K562 (cell line): Measurements from ENCODE around the gene CMIP. TPM values are rescaled to one million over a fixed set of nuclear protein-coding genes. Genes with fewer than 3 reads are reported as not detected.

Source experiments
- BCOR ChIP-seq: fragments of 450-650 bp; IDR thresholded peaks from 2 replicates; pipeline ENCODE4 v1.6.1; 2016
- CEBPG ChIP-seq, 3 experiments: fragments of 200-800 bp in 1 of 3; sonication (Bioruptor generic) in 1 of 3; sonication (generic) in 1 of 3; formaldehyde crosslinking in 1 of 3; IDR thresholded peaks in 2 of 3; conservative IDR thresholded peaks in 1 of 3; 2 replicates each; pipeline versions ENCODE4 v1.6.1 to v1.8.0; 2016 to 2022; ENCODE audit warnings: missing compliant biosample characterization in 2 of 3, missing genetic modification characterization in 2 of 3, mild to moderate bottlenecking in 1 of 3, missing genetic modification reagents in 1 of 3
- CXXC5 ChIP-seq: fragments of 250-450 bp; sonication (Bioruptor Pico); IDR thresholded peaks from 2 replicates; pipeline ENCODE4 v1.8.0; 2022; ENCODE audit warnings: inconsistent platforms, mild to moderate bottlenecking, moderate library complexity
- DDX20 ChIP-seq: fragments of 450-650 bp; IDR thresholded peaks from 2 replicates; pipeline ENCODE4 v1.6.1; 2016; ENCODE audit warnings: missing genetic modification characterization, low read depth, mild to moderate bottlenecking, missing compliant biosample characterization, moderate library complexity
- ETV1 ChIP-seq: fragments of 450-650 bp; conservative IDR thresholded peaks from 2 replicates; pipeline ENCODE4 v1.6.1; 2016; ENCODE audit warnings: missing genetic modification characterization, control low read depth, low read depth, missing compliant biosample characterization
- FIP1L1 ChIP-seq: fragments of 200-400 bp; formaldehyde crosslinking; IDR thresholded peaks from 2 replicates; pipeline ENCODE4 v1.6.1; 2018; ENCODE audit warnings: mild to moderate bottlenecking, low read depth, low read length; ENCODE audit not compliant: poor library complexity, severe bottlenecking
- HDAC2 ChIP-seq: fragments of 450-650 bp; IDR thresholded peaks from 2 replicates; pipeline ENCODE4 v1.6.1; 2016; ENCODE audit warnings: mild to moderate bottlenecking
- MEIS2 ChIP-seq: fragments of 450-650 bp; IDR thresholded peaks from 2 replicates; pipeline ENCODE4 v1.6.1; 2014; ENCODE audit warnings: mild to moderate bottlenecking; ENCODE audit not compliant: partially characterized antibody
- NFIX ChIP-seq: fragments of 250-450 bp; sonication (Bioruptor Pico); IDR thresholded peaks from 2 replicates; pipeline ENCODE4 v1.4.0; 2020; ENCODE audit warnings: low read depth, mild to moderate bottlenecking, moderate library complexity
- NFRKB ChIP-seq: fragments of 450-650 bp; IDR thresholded peaks from 2 replicates; pipeline ENCODE4 v1.6.1; 2016; ENCODE audit warnings: low read depth
- NRF1 ChIP-seq, 2 experiments: fragments of 450-650 bp; IDR thresholded peaks in 1 of 2; conservative IDR thresholded peaks in 1 of 2; 2 replicates each; pipeline ENCODE4 v1.6.1; 2014; ENCODE audit warnings: mild to moderate bottlenecking in 2 of 2
- PHTF2 ChIP-seq: fragments of 250-450 bp; sonication (Bioruptor Pico); IDR thresholded peaks from 2 replicates; pipeline ENCODE4 v1.5.0; 2021; ENCODE audit warnings: mild to moderate bottlenecking
- PTBP1 ChIP-seq: fragments of 200-400 bp; formaldehyde crosslinking; IDR thresholded peaks from 2 replicates; pipeline ENCODE4 v1.6.1; 2017; ENCODE audit warnings: low read depth, low read length
- PTRF ChIP-seq: fragments of 450-650 bp; IDR thresholded peaks from 2 replicates; pipeline ENCODE4 v1.6.1; 2016; ENCODE audit warnings: mild to moderate bottlenecking, missing genetic modification characterization, missing compliant biosample characterization
- RBM25 ChIP-seq: fragments of 200-400 bp; formaldehyde crosslinking; IDR thresholded peaks from 2 replicates; pipeline ENCODE4 v1.6.1; 2018; ENCODE audit warnings: low read length, low read depth, moderate library complexity; ENCODE audit not compliant: severe bottlenecking
- SMARCA5 ChIP-seq: fragments of 450-650 bp; IDR thresholded peaks from 2 replicates; pipeline ENCODE4 v1.6.1; 2016
- TCF3 ChIP-seq: sonication (generic); formaldehyde crosslinking; IDR thresholded peaks from 2 replicates; pipeline ENCODE4 v1.4.0; 2020; ENCODE audit warnings: mild to moderate bottlenecking, missing genetic modification reagents
- ZBTB17 ChIP-seq: fragments of 450-650 bp; formaldehyde crosslinking; IDR thresholded peaks from 2 replicates; pipeline ENCODE4 v1.4.0; 2020; ENCODE audit warnings: mild to moderate bottlenecking
- ZBTB8A ChIP-seq: fragments of 450-650 bp; IDR thresholded peaks from 2 replicates; pipeline ENCODE4 v1.6.1; 2018; ENCODE audit warnings: mild to moderate bottlenecking, moderate library complexity; ENCODE audit not compliant: partially characterized antibody
- ZNF134 ChIP-seq: fragments of 250-450 bp; sonication (Bioruptor Pico); conservative IDR thresholded peaks from 2 replicates; pipeline ENCODE4 v1.4.0; 2020
- ZNF583 ChIP-seq: fragments of 250-450 bp; sonication (Bioruptor Pico); IDR thresholded peaks from 2 replicates; pipeline ENCODE4 v1.4.0; 2020
- ZNF780A ChIP-seq: fragments of 250-450 bp; sonication (Bioruptor Pico); IDR thresholded peaks from 2 replicates; pipeline ENCODE4 v1.5.0; 2021; ENCODE audit warnings: mild to moderate bottlenecking
- polyA plus RNA-seq, 8 experiments: library from polyadenylated mRNA; depleted of rRNA in 4 of 8; stranded (reverse) in 5 of 8; unstranded in 3 of 8; fragments of >200 nt; fragmentation: Nextera tagmentation in 2 of 8; fragmentation: Illumina TruSeq in 1 of 8; extraction: Ambion mirVana in 2 of 8; extraction: Trizol in 1 of 8; gene quantifications; 2 replicates each; pipeline versions ENCODE4 v1.2.1 to v1.2.3, GENCODE V29; 2011 to 2014; ENCODE audit warnings: inconsistent platforms in 1 of 8, missing spikeins in 1 of 8
- total RNA-seq, 7 experiments: library from RNA; depleted of rRNA in 6 of 7; stranded (reverse); fragments of >200 nt in 6 of 7; fragmentation: Illumina TruSeq in 2 of 7; extraction: Trizol in 2 of 7; gene quantifications; 2 replicates each; pipeline versions ENCODE4 v1.2.1 to v1.2.3, GENCODE V29; 2011 to 2021; ENCODE audit warnings: low replicate concordance in 1 of 7
- TF ChIP-seq, protein P1 (sequence below): fragments of 450-650 bp; formaldehyde crosslinking; IDR thresholded peaks from 2 replicates; pipeline ENCODE4 v1.4.0; 2020; ENCODE audit warnings: mild to moderate bottlenecking
- TF ChIP-seq, protein P2 (sequence below): IDR thresholded peaks from 2 replicates; pipeline ENCODE4 v1.6.1; 2016; ENCODE audit warnings: missing genetic modification characterization, missing compliant biosample characterization
- TF ChIP-seq, protein P3 (sequence below): sonication (generic); formaldehyde crosslinking; IDR thresholded peaks from 2 replicates; pipeline ENCODE4 v1.9.0; 2022; ENCODE audit warnings: mild to moderate bottlenecking, missing genetic modification reagents
- TF ChIP-seq, protein P4 (sequence below): fragments of 450-650 bp; formaldehyde crosslinking; IDR thresholded peaks from 2 replicates; pipeline ENCODE4 v1.4.0; 2020; ENCODE audit warnings: mild to moderate bottlenecking, moderate library complexity

Gene CMIP
- total and polyA plus RNA-seq, 9 of the 15 experiments (the other 6 are each of a cell fraction or from before 2014, with no cell fraction given): 0.94 to 82.5 (median 10.3) TPM

DNA sequence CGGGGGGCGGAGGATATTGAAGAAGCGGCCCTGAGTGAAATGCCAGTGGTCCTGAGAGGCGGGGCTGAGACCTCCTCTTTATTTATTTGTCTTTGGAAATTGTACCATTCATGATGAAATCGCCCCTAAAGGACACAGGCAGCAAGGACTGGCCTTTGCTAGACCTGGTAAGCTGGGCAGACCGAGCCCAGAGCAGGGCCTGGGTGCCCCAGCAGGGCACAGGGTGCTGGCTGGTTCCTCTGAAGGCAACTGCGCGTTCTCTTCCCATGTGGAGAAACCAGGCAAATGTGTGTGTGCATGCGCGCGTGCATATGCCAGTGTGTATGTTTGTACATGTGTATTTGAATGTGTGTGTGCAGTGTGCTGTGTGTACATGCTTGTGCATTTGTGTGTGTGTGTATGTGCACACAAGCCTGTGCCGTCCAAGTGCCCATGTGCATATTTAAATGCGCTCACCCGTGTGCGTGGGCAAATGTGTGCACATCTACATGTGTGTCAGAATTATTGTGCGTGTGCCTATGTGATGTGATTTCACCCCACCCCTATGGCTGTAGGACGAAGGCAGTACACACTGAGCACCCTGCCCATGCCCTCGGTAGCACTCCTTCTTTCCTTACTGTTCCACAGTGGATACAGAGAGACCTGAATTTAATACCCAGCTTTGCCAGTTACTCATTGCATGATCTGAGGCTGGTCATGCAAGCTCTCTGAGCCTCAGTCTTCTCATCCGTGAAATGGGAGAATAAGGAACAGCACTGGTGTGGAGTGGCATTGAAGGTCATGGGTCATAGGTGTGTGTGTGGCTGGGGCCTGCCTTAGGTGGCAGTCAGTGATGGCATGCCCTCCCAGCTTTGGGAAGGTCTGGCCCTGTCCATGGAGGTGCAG lies 105.2 kb downstream of the CMIP start (continued):
- TF ChIP-seq, protein P1, sequence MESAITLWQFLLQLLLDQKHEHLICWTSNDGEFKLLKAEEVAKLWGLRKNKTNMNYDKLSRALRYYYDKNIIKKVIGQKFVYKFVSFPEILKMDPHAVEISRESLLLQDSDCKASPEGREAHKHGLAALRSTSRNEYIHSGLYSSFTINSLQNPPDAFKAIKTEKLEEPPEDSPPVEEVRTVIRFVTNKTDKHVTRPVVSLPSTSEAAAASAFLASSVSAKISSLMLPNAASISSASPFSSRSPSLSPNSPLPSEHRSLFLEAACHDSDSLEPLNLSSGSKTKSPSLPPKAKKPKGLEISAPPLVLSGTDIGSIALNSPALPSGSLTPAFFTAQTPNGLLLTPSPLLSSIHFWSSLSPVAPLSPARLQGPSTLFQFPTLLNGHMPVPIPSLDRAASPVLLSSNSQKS (CRISPR knock-in tag): no peak
- no peak for TF ChIP-seq NFIX
- peak; percentile 32; the same call in 1 of the 2 replicates for TF ChIP-seq CEBPG (CRISPR knock-in tag; IDR thresholded peaks at IDR 0.05)
- TF ChIP-seq CEBPG (tag; conservative IDR thresholded peaks at IDR 0.05 in 1 of 2, IDR thresholded peaks at IDR 0.05 in 1 of 2): no peak
- 0 out of 2 replicates have a peak, but pooled peaks have one; percentile 36 for TF ChIP-seq HDAC2
- no peak for TF ChIP-seq PHTF2 (CRISPR knock-in tag)
- peak; percentile 89; the same call in 1 of the 2 replicates for TF ChIP-seq SMARCA5
- peak; percentile 94 for TF ChIP-seq BCOR
- TF ChIP-seq ZNF134: no peak
- no peak for TF ChIP-seq NRF1 (conservative IDR thresholded peaks at IDR 0.05 in 1 of 2, IDR thresholded peaks at IDR 0.05 in 1 of 2)
- no peak for TF ChIP-seq TCF3 (CRISPR knock-in tag)
- TF ChIP-seq, protein P2, sequence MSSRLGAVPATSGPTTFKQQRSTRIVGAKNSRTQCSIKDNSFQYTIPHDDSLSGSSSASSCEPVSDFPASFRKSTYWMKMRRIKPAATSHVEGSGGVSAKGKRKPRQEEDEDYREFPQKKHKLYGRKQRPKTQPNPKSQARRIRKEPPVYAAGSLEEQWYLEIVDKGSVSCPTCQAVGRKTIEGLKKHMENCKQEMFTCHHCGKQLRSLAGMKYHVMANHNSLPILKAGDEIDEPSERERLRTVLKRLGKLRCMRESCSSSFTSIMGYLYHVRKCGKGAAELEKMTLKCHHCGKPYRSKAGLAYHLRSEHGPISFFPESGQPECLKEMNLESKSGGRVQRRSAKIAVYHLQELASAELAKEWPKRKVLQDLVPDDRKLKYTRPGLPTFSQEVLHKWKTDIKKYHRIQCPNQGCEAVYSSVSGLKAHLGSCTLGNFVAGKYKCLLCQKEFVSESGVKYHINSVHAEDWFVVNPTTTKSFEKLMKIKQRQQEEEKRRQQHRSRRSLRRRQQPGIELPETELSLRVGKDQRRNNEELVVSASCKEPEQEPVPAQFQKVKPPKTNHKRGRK (tag): no peak
- no peak for TF ChIP-seq CXXC5 (CRISPR knock-in tag)
- no peak for TF ChIP-seq NFRKB
- no peak for TF ChIP-seq MEIS2
- peak; percentile 91 for TF ChIP-seq RBM25
- 0 out of 2 replicates have a peak, but pooled peaks have one; percentile 24 for TF ChIP-seq PTBP1
- no peak for TF ChIP-seq DDX20 (tag)
- TF ChIP-seq, protein P3, sequence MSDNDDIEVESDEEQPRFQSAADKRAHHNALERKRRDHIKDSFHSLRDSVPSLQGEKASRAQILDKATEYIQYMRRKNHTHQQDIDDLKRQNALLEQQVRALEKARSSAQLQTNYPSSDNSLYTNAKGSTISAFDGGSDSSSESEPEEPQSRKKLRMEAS (CRISPR knock-in tag): no peak
- TF ChIP-seq, protein P4, sequence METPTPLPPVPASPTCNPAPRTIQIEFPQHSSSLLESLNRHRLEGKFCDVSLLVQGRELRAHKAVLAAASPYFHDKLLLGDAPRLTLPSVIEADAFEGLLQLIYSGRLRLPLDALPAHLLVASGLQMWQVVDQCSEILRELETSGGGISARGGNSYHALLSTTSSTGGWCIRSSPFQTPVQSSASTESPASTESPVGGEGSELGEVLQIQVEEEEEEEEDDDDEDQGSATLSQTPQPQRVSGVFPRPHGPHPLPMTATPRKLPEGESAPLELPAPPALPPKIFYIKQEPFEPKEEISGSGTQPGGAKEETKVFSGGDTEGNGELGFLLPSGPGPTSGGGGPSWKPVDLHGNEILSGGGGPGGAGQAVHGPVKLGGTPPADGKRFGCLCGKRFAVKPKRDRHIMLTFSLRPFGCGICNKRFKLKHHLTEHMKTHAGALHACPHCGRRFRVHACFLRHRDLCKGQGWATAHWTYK (CRISPR knock-in tag): no peak
- TF ChIP-seq FIP1L1: no peak
- no peak for TF ChIP-seq ZNF583 (CRISPR knock-in tag)
- TF ChIP-seq ETV1 (tag): no peak
- no peak for TF ChIP-seq PTRF (tag)
- TF ChIP-seq ZNF780A (CRISPR knock-in tag): no peak
- TF ChIP-seq ZBTB17: no peak
- no peak for TF ChIP-seq ZBTB8A
